HPDE6-E6E7 (cell line): Measurements from ENCODE around the gene ATRNL1.
"Not testable (repeated sequence)": the region's sequence is repeated elsewhere in the genome, so short reads cannot be mapped to it uniquely, and the experiment has no call there.

ENCODE experiments used
- DNase-seq: peaks from one replicate; pipeline ENCODE4 v3.0.0; 2011; ENCODE audit warnings: missing footprints; ENCODE audit errors: extremely low spot score

Gene ATRNL1

GRCh38 chr10:115092555-115093285 is 445 bp upstream of the ATRNL1 start:
- peak; percentile 2 for DNase-seq

- no peak for DNase-seq
These were observed 727 bp downstream of the ATRNL1 start for GRCh38 chr10:115093776-115094408.

- DNase-seq: no peak
These were observed 1.4 kb downstream of the ATRNL1 start for GRCh38 chr10:115094416-115095140.

GRCh38 chr10:115095758-115096157 is 2.6 kb downstream of the ATRNL1 start:
- no peak for DNase-seq

- no peak for DNase-seq
These were observed 10.5 kb downstream of the ATRNL1 start for GRCh38 chr10:115103700-115104099.

DNA sequence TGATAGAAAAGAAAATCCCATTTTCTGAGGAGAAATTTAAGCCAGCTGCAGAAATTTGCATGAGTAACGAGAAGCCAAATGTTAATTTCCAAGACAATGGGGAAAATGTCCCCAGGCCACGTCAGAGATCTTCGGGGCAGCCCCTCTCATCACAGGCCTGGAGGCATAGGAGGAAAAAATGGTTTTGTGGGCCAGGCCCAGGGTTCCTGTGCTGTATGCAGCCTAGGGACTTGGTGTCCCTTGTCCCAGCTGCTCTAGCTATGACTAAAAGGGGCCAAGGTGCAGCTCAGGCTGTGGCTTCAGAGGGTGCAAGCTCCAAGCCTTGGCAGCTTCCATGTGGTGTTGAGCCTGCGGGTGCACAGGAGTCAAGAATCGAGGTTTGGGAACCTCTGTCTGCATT is 12.2 kb downstream of the ATRNL1 start:
- not testable (repeated sequence) for DNase-seq

- no peak for DNase-seq
These were observed 14.7 kb downstream of the ATRNL1 start for GRCh38 chr10:115107830-115108229.

DNA sequence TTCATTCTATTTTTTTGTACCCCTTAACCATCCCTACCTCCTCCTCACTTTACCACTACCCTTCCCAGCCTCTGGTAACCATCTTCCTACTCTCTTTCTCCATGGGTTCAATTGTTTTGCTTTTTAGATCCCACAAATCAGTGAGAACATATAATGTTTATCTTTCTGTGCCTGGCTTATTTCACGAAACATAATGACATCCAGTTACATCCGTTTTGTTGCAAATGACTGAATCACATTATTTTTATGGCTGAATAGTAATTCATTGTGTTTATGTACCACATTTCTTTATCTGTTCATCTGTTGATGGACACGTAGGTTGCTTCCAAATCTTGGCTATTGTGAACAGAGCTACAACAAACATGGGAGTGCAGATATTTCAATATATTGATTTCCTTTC is 24.1 kb downstream of the ATRNL1 start:
- no peak for DNase-seq

GRCh38 chr10:115118346-115118745 is 25.2 kb downstream of the ATRNL1 start:
- DNase-seq: no peak

GRCh38 chr10:115125505-115125904 is 32.3 kb downstream of the ATRNL1 start:
- DNase-seq: no peak

GRCh38 chr10:115129752-115130151 is 36.6 kb downstream of the ATRNL1 start:
- DNase-seq: no peak

GRCh38 chr10:115136616-115137015 is 43.5 kb downstream of the ATRNL1 start:
- no peak for DNase-seq

GRCh38 chr10:115141254-115141653 is 48.1 kb downstream of the ATRNL1 start:
- DNase-seq: no peak

GRCh38 chr10:115157357-115157756 is 64.2 kb downstream of the ATRNL1 start:
- no peak for DNase-seq

GRCh38 chr10:115163129-115163528 is 70.0 kb downstream of the ATRNL1 start:
- DNase-seq: no peak

DNA sequence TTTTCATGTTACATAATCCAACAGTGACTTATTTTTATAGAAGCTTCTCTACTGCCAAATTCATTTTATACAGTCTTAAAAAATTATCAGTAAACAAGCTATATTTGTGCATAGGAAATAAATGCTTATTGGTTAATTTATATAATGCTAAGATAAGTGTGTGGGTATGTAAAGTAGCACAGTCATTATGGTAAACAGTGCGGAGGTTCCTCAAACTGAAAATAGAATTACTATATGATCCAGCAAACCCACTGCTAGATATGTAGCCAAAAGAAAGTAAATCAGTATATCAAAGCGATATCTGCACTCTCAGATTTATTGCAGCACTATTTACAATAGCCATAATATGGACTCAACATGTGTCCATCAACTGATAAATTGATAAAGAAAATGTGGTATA is 71.1 kb downstream of the ATRNL1 start:
- DNase-seq: no peak

GRCh38 chr10:115167751-115168150 is 74.6 kb downstream of the ATRNL1 start:
- DNase-seq: no peak

GRCh38 chr10:115171392-115171960 is 78.3 kb downstream of the ATRNL1 start:
- no peak for DNase-seq

DNA sequence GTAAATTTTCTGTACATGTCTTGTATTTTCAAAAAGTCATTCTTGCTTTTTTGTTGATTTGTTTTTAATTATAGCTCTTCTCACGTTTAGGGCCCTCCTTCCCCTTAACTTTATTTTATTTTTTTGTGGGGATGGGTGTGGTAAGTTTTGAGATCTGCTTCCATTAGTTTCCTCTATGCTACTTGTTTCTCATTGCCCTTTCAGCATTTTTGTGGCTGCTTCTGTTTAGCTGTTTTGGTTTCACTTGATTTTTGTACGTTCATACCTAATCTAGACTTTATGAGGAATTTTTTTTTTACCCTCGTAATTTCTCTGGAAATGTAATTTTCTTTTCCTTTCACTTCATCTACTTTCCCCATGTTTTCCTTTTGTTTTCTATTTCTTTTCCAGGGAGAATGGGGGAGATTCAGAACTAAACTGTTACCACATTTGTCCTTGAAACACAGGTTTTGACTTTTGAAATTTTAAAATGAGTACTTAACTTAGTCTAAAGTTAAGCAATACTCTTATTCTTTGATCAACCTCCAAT is 80.8 kb downstream of the ATRNL1 start:
- DNase-seq: no peak

- DNase-seq: not testable (repeated sequence)
These were observed 114.1 kb downstream of the ATRNL1 start for GRCh38 chr10:115207276-115207675.

DNA sequence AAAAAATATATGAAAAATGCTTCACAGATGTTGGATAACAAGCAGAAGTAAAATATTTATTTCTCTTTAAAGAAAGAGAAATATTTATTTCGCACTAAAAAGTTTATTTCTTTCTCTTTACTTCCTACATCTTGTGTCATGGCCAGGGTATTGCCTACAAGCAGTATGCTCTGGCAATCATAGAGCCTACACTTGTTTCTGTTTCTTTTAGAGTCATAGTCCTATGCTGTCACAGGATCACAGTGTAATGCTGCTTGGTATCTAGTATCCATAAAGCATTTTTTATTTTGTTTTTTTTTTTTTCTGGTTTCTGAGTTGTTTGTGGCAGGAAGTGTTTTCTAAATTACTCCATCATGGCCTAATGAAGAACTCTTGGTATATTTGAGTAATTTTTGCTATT is 116.0 kb downstream of the ATRNL1 start:
- no peak for DNase-seq

- DNase-seq: no peak
These were observed 121.7 kb downstream of the ATRNL1 start for GRCh38 chr10:115214829-115215228.
